GM19463 (cell line): Measurements from ENCODE around the gene SUSD6.
"Not testable (repeated sequence)": the region's sequence is repeated elsewhere in the genome, so short reads cannot be mapped to it uniquely, and the experiment has no call there.

Experiments
- ATAC-seq: cut with Tn5 transposase; IDR thresholded peaks from one replicate; pipeline ENCODE4 v1.9.1; 2021; ENCODE audit warnings: mild to moderate bottlenecking, moderate library complexity; ENCODE audit not compliant: unreplicated experiment

The SUSD6 gene

GRCh38 chr14:69587389-69587788, 24.0 kb upstream of the SUSD6 start:
- no peak for ATAC-seq

- ATAC-seq: no peak
These were observed 20.1 kb upstream of the SUSD6 start for GRCh38 chr14:69591317-69591716.

DNA sequence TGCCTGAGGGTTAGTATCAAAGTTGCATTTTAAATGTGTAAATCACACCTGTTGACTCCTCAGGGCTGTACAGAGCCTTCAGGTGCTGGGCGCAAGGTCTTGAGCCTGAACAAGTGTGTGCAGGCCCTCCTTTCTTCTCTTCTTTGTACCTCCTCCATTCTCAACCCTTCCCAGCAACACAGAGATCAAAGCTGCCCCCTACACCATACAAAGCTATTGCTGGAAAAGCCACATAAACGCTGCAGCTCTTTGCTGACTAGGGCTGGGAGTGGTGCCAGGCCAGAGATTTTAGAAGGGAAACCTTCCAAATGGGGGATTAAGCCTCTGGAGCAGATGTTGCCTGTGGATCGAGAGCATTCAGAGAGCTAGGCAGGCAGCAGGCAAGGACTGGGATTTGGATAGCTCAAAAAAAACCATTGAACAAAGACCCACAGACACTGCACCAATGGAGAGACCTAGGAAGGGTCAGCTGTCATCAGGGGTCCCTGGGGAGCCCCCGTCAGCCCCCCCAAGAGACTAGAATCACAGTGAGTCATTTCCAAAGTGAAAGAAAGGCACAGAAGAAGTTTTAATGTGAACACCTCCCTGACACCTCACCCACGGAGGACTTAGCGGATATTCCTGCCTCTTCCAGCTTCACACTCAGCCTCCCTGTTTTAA, 18.2 kb upstream of the SUSD6 start:
- ATAC-seq: no peak

DNA sequence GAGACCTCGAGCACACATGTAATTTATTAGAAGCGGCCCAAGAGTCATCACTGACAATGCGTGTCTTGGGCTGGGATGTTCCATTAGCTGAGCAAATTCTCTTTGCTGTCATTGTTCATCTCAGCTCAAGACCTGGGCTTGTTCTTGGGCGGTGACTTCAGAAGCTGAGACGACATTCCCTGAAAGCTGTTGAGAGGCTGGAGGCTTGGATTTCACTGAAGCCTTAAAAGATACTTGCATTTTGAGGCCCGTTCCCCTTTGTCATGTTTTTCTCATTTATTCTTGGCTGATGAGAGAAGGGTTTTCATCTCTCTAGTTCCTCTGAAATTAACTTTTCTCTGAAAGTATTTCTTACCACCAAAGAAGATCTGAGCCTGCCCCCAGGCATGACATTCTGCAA, 16.6 kb upstream of the SUSD6 start:
- ATAC-seq: no peak

GRCh38 chr14:69595336-69595735, 16.1 kb upstream of the SUSD6 start:
- no peak for ATAC-seq

DNA sequence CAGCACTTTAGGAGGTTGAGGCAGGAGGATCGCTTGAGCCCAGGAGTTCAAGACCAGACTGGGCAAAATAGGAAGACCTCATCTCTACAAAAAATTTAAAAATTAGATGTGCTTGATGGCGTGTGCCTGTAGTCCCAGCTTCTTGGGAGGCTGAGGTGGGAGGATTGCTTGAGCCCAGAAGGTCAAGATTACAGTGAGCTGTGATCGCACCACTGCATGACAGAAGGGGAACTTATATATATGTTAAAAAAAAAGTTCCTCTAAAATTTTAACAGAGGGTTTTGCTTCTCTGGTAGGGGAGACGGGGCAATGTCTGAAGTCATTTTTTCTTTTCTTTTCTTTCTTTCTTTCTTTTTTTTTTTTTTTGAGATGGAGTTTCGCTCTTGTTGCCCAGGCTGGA, 12.0 kb upstream of the SUSD6 start:
- ATAC-seq: not testable (repeated sequence)

- no peak for ATAC-seq
These were observed 11.0 kb upstream of the SUSD6 start for GRCh38 chr14:69600304-69600891.

GRCh38 chr14:69605738-69606137, 5.7 kb upstream of the SUSD6 start:
- no peak for ATAC-seq

GRCh38 chr14:69606258-69607184, 4.9 kb upstream of the SUSD6 start:
- no peak for ATAC-seq

- no peak for ATAC-seq
These were observed 1.1 kb upstream of the SUSD6 start for GRCh38 chr14:69610020-69610873.

DNA sequence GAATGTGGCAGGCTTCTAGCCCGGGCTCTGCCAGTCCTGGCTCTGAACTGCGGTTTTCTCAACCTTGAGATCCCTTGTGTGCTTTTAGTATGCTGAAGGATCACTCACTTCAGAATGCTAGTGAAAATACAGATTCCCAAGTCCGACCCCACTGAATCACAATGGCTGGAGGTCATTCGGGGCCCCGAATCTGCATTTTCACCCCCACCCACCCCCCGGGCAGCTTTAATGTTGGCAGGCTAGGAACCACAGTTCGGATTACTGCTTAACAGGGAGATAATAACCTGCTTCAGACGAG, 573 bp upstream of the SUSD6 start:
- ATAC-seq: no peak

- ATAC-seq: peak; percentile 18
These were observed 802 bp downstream of the SUSD6 start for GRCh38 chr14:69612014-69612782.

- no peak for ATAC-seq
These were observed 1.4 kb downstream of the SUSD6 start for GRCh38 chr14:69612783-69613130.

GRCh38 chr14:69613312-69614073, 2.1 kb downstream of the SUSD6 start:
- ATAC-seq: no peak

DNA sequence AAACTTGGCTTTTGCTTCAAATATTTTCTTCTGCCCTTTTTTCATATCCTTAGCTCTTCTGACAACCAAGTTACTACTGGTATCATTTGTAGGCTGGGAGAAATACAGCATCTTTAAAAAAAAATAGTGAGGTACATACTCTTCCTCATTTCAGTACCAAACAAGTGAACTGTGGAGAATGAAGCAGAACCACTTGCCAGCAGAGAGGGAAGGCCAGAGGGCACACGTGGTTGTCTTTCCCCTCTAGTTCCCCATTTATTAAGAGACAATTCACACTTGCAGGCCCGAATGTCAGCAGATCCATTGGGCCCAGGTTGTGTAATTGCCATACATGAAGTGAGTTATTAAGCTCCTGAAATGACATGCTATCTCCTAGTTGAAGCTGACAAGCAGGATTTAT, 3.2 kb downstream of the SUSD6 start:
- ATAC-seq: no peak

DNA sequence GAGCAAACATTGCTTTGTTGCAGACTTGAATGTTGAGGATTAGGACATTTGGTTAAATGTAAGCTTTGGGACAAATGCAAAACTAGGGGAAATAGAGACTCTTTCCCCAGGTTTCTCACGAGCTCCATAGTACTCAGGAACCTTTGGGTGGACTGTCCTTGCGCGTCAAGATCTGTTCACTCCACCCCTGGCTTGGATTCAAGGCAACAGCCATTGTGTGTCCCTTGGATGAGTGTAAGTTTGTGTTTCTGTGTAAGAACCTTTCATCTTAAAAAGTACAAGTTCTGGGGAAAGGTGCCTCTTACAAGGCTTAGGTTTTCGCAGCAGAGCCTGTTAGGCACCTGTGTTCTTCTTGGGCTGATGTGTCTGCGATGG, 3.7 kb downstream of the SUSD6 start:
- no peak for ATAC-seq

GRCh38 chr14:69615496-69616407, 4.4 kb downstream of the SUSD6 start:
- peak; percentile 49 for ATAC-seq

DNA sequence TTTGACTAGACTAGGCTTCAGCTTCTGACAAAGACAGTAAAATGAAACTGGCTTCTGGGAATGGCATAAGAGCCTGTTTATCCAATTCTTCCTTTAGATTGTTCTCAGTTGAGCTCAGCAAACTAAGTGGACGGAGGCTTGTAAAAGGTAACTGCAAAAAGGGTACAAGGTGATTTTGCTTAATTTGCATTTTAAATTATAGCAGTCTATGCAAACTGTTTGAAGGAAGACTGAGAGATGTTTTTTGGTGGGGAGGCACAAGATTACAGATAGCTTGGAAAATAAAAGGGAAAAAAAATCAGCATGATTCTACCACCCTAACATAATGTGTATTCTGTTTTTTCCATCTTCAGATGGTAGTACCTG, 5.0 kb downstream of the SUSD6 start:
- ATAC-seq: no peak

DNA sequence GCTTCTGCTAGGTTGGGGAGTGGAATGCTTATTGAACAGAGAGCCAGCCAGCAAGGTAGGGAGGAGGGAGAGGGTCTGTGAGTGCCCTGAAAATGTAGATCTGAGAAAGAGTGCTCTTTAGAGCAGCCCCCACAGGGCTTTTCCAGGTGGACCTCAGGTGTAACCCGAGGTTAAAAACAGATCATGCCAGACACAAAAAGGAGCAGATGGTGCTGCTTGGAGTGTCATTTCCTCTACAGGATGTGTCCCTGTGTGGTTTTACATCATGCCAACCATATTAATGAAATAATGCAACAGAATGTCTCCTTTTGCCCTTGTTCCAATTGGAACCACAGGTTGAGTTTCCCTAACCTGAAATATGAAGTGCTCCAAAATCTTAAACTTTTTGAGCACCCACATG, 6.4 kb downstream of the SUSD6 start:
- ATAC-seq: no peak
